T47D (cell line): ENCODE measurements around the gene KCNA10.

Source experiments
- DNase-seq, 2 experiments: peaks; one replicate each; pipeline versions ENCODE4 v3.0.0 to v3.0.0-alpha.2; 2011 to 2012; ENCODE audit warnings: low read depth in 1 of 2, low spot score in 1 of 2
- JUND ChIP-seq: IDR thresholded peaks from 2 replicates; pipeline ENCODE4 v1.6.1; 2012; ENCODE audit warnings: low read depth
- in situ Hi-C: cut with HindIII; loops from 2 replicates; pipeline ENCODE4 v1.10.0; 2016; ENCODE audit warnings: low sequenced_read_pairs, low pct_unique_long_range_greater_than_20kb

Gene KCNA10

DNA sequence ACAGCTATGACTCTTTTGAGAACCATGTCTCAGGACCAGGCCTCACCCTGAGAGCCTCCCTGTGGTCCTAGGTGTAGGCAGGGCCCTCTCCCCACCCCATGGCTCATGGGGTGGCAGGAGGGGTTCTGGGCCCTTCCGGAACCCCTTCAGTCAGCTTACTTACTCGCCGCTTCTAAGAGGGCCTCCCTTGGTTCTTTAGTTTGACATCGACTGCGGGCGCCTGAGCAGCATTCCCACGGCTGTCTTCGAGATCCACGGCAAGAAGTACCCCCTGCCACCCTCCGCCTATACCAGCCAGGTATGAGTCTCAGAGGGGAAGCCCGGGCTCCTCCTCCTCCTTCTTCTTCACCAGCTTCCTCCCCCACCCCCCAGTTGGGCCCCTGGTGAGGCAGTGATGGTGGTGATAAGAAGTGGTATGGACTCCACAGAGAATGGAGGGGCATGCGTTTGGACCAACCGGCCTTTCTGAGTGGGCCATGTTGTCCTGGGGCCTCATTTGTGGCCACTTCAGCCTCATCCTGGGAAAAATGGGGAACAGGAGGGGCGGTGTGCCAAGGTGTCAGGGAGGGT, 28.9 kb downstream of the KCNA10 start:
- DNase-seq: no peak
- in situ Hi-C loops: no loop called here

DNA sequence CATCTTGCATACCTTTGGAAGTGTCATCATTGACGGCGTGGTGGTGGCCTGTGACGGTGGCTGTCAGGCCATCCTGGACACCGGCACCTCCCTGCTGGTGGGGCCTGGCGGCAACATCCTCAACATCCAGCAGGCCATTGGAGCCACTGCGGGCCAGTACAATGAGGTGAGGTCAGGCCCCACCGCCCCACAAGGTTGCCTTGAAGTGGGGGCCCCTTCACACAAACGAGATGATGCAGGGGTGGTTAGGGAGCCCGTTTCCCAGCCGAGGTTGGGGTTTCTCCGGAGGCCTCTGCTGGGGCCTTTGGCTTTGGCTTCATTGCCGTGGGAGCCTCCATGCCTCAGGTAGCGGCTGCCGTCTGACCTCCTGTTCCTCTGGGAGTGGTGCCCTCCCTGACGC, 29.6 kb downstream of the KCNA10 start:
- in situ Hi-C loops: no loop called here
- no peak for TF ChIP-seq JUND
- DNase-seq: no peak

More for the DNA sequence above, 28.9 kb downstream of the KCNA10 start:
- no peak for TF ChIP-seq JUND

GRCh38 chr1:110488867-110489266, 30.1 kb downstream of the KCNA10 start:
- TF ChIP-seq JUND: no peak
- no peak for DNase-seq
- in situ Hi-C loops: no loop called here

DNA sequence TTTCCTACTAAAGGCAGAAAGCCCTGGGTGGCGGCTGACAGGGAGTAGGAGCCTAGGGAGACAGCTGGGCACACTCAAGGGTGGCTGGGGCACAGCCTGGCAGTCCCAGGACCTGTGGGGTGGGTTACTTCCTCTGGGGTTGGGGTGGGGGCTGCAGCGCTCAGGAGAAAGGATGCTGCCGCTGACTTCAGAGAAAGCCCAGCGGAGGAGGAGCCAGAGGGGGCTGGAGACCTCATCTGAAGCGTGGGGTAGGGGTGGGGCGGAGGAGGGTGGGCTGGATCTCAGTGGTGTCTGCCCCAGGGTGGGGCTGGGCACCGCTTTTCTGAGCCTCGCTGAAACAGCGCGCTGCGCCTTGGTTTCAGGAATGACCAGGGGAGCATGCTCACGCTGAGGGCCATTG, 30.8 kb downstream of the KCNA10 start:
- no peak for DNase-seq
- no peak for TF ChIP-seq JUND
- in situ Hi-C loops: no loop called here

- in situ Hi-C loops: no loop called here
- DNase-seq: no peak
- TF ChIP-seq JUND: no peak
Observed at GRCh38 chr1:110487726-110488125, 31.2 kb downstream of the KCNA10 start.

DNA sequence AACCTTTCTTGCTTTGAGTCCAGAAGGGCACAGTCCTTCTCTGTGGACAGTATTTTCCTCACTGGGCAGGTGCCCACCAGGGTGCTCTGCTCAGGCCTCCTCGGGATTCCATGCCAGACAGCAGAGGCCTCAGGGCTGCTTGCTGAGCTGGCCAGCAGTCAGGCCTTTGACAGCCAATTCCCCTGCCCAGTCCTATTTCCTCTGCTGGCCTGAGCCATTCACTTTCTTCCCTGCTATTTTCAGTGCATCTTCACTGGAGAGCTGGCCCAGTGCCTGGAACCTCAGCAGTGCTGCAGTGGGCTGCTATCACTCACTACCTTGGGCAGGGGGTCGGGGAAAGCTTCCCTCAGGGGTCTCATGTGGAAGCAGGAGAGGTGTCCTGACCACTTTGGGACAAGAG, 33.2 kb downstream of the KCNA10 start:
- DNase-seq: no peak
- in situ Hi-C loops: no loop called here
- no peak for TF ChIP-seq JUND

DNA sequence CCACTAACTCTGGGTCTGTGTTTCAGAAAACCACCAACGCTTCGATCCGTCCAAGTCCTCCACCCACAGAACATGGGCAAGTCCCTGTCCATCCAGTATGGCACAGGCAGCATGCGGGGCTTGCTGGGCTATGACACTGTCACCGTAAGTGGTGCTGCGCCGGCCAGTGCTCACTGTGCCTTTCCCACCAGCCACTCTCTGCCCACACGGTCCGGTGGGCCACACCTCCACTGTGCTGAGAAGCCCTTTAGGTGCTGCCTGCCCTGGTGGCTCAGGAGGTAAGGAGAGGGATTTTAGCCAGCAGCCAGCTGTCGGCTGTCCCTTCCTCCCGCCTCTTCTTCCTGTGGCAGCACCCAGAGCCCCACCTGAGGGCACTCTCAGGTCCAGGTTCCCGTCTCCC, 34.2 kb downstream of the KCNA10 start:
- in situ Hi-C loops: no loop called here
- TF ChIP-seq JUND: no peak
- DNase-seq: no peak

GRCh38 chr1:110483308-110483685, 35.7 kb downstream of the KCNA10 start:
- TF ChIP-seq JUND: no peak
- DNase-seq: no peak
- in situ Hi-C loops: no loop called here

- TF ChIP-seq JUND: no peak
- in situ Hi-C loops: no loop called here
- no peak for DNase-seq
Observed at GRCh38 chr1:110482662-110483307, 36.2 kb downstream of the KCNA10 start.

GRCh38 chr1:110481968-110482623, 36.9 kb downstream of the KCNA10 start:
- no peak for TF ChIP-seq JUND
- in situ Hi-C loops: no loop called here
- no peak for DNase-seq

- DNase-seq: no peak
- in situ Hi-C loops: no loop called here
- TF ChIP-seq JUND: no peak
Observed at GRCh38 chr1:110480356-110481096, 38.4 kb downstream of the KCNA10 start.

DNA sequence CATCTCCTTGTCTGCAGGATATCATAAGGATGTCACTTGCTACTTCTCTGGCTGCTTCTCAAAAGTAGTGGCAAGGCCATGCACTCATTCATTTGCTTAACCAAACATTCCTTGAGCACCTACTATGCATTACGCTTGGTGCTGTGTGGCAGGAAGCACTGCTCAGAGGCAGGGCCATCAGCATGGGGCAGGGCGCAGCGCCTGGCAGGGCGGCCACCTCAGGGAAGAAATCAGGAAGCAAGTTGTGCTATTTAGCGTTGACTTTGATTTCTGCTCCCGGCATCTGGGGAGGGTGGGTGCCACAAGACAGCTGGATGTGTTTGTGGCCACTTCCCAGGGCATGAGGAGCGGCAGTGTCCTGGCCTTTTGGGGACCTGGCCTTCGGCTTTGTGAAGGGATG, 40.1 kb downstream of the KCNA10 start:
- in situ Hi-C loops: no loop called here
- DNase-seq: no peak
- TF ChIP-seq JUND: no peak
